A549 (cell line): ENCODE results near the gene ZMIZ2. TPM values are rescaled to one million over a fixed set of nuclear protein-coding genes. Genes with fewer than 3 reads are reported as not detected.

Experiments
- ATAC-seq, 2 experiments: fragments of 200-7000 bp in 1 of 2; fragments of >200 bp in 1 of 2; cut with Nextera tagmentation in 1 of 2; cut with Tn5 transposase in 1 of 2; 3 replicates each; pipeline versions ENCODE4 v1.8.0 to v1.9.1; 2018 to 2020; ENCODE audit warnings: mild to moderate bottlenecking in 1 of 2, moderate library complexity in 1 of 2
- CTCF ChIA-PET: fragments of 300-600 bp; sonication (Branson Sonifier 250); formaldehyde crosslinking; extraction: SDS; loops from one replicate; lab custom pipeline; 2021; ENCODE audit warnings: antibody characterized with exemption, inconsistent platforms; lab: Yijun Ruan, JAX
- POLR2A ChIA-PET: fragments of 350-600 bp; formaldehyde crosslinking; extraction: SDS; loops from one replicate; lab custom pipeline; 2021; ENCODE audit warnings: antibody characterized with exemption, inconsistent platforms; lab: Yijun Ruan, JAX
- DNase-seq, 2 experiments: peaks; one replicate each; pipeline versions ENCODE4 v3.0.0 to v3.0.0-alpha.2; 2011 to 2016; ENCODE audit warnings: low read depth in 1 of 2, low spot score in 1 of 2
- FAIRE-seq: peaks from 2 replicates; lab custom pipeline; 2011; peaks lifted over from hg19 to GRCh38; lab: Jason Lieb, UNC
- H3K27ac ChIP-seq, 2 experiments: fragments of >200 bp; sonication (Bioruptor Twin); formaldehyde crosslinking; 3 replicates each; pipeline ENCODE4 v1.5.1; 2016 to 2017
- H3K4me1 ChIP-seq: fragments of >200 bp; sonication (Bioruptor Twin); formaldehyde crosslinking; 3 replicates; pipeline ENCODE4 v1.6.1; 2016
- H3K4me2 ChIP-seq: fragments of >200 bp; sonication (Bioruptor Twin); formaldehyde crosslinking; 3 replicates; pipeline ENCODE4 v1.6.1; 2016
- H3K4me3 ChIP-seq: fragments of >200 bp; sonication (Bioruptor Twin); formaldehyde crosslinking; 3 replicates; pipeline ENCODE4 v1.5.1; 2016
- H3K9me3 ChIP-seq: fragments of >200 bp; sonication (Bioruptor Twin); formaldehyde crosslinking; 3 replicates; pipeline ENCODE4 v1.6.1; 2016
- ATOH8 ChIP-seq: fragments of 250-450 bp; sonication (Bioruptor Pico); IDR thresholded peaks from 2 replicates; pipeline ENCODE4 v1.5.0; 2020; ENCODE audit warnings: low read depth, mild to moderate bottlenecking, moderate library complexity
- BCL3 ChIP-seq: fragments of >200 bp; sonication (Bioruptor Twin); formaldehyde crosslinking; IDR thresholded peaks from 3 replicates; pipeline ENCODE4 v1.6.1; 2016
- CBX2 ChIP-seq: fragments of 200-600 bp; sonication (generic); IDR thresholded peaks from 2 replicates; pipeline ENCODE4 v1.6.1; 2016; ENCODE audit warnings: low read depth, mild to moderate bottlenecking, borderline replicate concordance
- CHD4 ChIP-seq: fragments of 200-600 bp; sonication (generic); IDR thresholded peaks from 2 replicates; pipeline ENCODE4 v1.6.1; 2016; ENCODE audit warnings: antibody characterized with exemption, mild to moderate bottlenecking, borderline replicate concordance
- E2F6 ChIP-seq: IDR thresholded peaks from 2 replicates; pipeline ENCODE4 v1.6.1; 2012; ENCODE audit warnings: low read depth, borderline replicate concordance
- EP300 ChIP-seq, 2 experiments: fragments of >200 bp; sonication (Bioruptor Twin); formaldehyde crosslinking; IDR thresholded peaks; 2 replicates in 1 of 2; 3 replicates in 1 of 2; pipeline ENCODE4 v1.6.1; 2016 to 2017
- ESRRA ChIP-seq: fragments of 150-350 bp; IDR thresholded peaks from 2 replicates; pipeline ENCODE4 v1.6.1; 2014; ENCODE audit warnings: mild to moderate bottlenecking, low read length, borderline replicate concordance
- FOXS1 ChIP-seq: fragments of 250-450 bp; sonication (Bioruptor Pico); IDR thresholded peaks from 2 replicates; pipeline ENCODE4 v1.5.0; 2020; ENCODE audit warnings: mild to moderate bottlenecking, moderate library complexity
- GATA3 ChIP-seq: IDR thresholded peaks from 2 replicates; pipeline ENCODE4 v1.6.1; 2012; ENCODE audit warnings: borderline replicate concordance
- HES2 ChIP-seq: fragments of >200 bp; sonication (Bioruptor Twin); formaldehyde crosslinking; IDR thresholded peaks from 2 replicates; pipeline ENCODE4 v1.6.1; 2016
- JUNB ChIP-seq: fragments of >200 bp; sonication (Bioruptor Twin); formaldehyde crosslinking; IDR thresholded peaks from 2 replicates; pipeline ENCODE4 v1.6.1; 2016
- MAZ ChIP-seq: fragments of 150-350 bp; IDR thresholded peaks from 2 replicates; pipeline ENCODE4 v1.6.1; 2014; ENCODE audit warnings: antibody characterized with exemption, low read depth, low read length, borderline replicate concordance
- NR3C1 ChIP-seq: fragments of >200 bp; sonication (Bioruptor Twin); formaldehyde crosslinking; IDR thresholded peaks from 3 replicates; pipeline ENCODE4 v1.6.1; 2017
- REST ChIP-seq: fragments of 200-600 bp; sonication (generic); IDR thresholded peaks from 2 replicates; pipeline ENCODE4 v1.6.1; 2016; ENCODE audit warnings: antibody characterized with exemption, mild to moderate bottlenecking, moderate library complexity
- USF2 ChIP-seq: fragments of 450-650 bp; IDR thresholded peaks from 2 replicates; pipeline ENCODE4 v1.6.1; 2014; ENCODE audit warnings: antibody characterized with exemption
- ZC3H11A ChIP-seq: fragments of 450-650 bp; IDR thresholded peaks from 2 replicates; pipeline ENCODE4 v1.6.1; 2014; ENCODE audit warnings: antibody characterized with exemption, mild to moderate bottlenecking
- ZNF302 ChIP-seq: fragments of 250-450 bp; sonication (Bioruptor Pico); IDR thresholded peaks from 2 replicates; pipeline ENCODE4 v1.9.0; 2021; ENCODE audit warnings: inconsistent platforms, mild to moderate bottlenecking, moderate library complexity
- WGBS: methylation state at CpG from one replicate; pipeline ENCODE4 v1.1.6; 2017; ENCODE audit errors: missing lambda C conversion rate; 5-methylcytosine and 5-hydroxymethylcytosine counted together
- polyA plus RNA-seq, 4 experiments: library from polyadenylated mRNA; depleted of rRNA in 3 of 4; stranded (reverse); fragments of >200 nt; fragmentation: RNase III in 1 of 4; extraction: RNeasy Plus Mini Kit Qiagen cat#74134 plus additional on column Dnase treatment in 1 of 4; gene quantifications; 2 replicates in 3 of 4; 3 replicates in 1 of 4; pipeline ENCODE4 v1.2.3, GENCODE V29; 2011 to 2017

ZMIZ2 gene
- polyA plus RNA-seq, 2 of the 4 experiments (the other 2 are of a cell fraction): 4.3 to 21.7 TPM

GRCh38 chr7:44709011-44709915 is 39.4 kb upstream of the ZMIZ2 start:
- ATAC-seq: no peak
- 95% methylated on average over 18 of the region's 19 CpGs for WGBS
- no peak for FAIRE-seq
- Histone ChIP-seq H3K4me3 (no peak overlapping the region), H3K4me1 (no peaks in the 10 kb centered on the region), H3K4me2 (no peak overlapping the region), H3K27ac (no peak overlapping the region), H3K9me3 (no peaks in the 10 kb centered on the region)
- ChIA-PET POLR2A (no interaction called here), CTCF (interaction anchor here (0.5 to 0.6 kb wide), 2 partner anchors 9 to 788 kb away, joined by 3 read pairs; no protein-coding TSS in a partner anchor)
- TF ChIP-seq FOXS1 (CRISPR knock-in tag) (no peak), CHD4 (no peak), ZNF302 (CRISPR knock-in tag) (no peak), ZC3H11A (no peak), EP300 (IDR thresholded peaks at IDR 0.05) (no peak), ESRRA (no peak), MAZ (no peak), HES2 (no peak), USF2 (no peak), JUNB (no peak), CBX2 (no peak), ATOH8 (CRISPR knock-in tag) (no peak), GATA3 (no peak)
- DNase-seq: no peak

GRCh38 chr7:44709945-44710596 is 38.6 kb upstream of the ZMIZ2 start:
- ATAC-seq: no peak
- no peak for DNase-seq
- no peak for FAIRE-seq
- Histone ChIP-seq H3K4me1 (no peaks in the 10 kb centered on the region), H3K4me3 (no peak overlapping the region), H3K27ac (no peak overlapping the region), H3K4me2 (no peak overlapping the region), H3K9me3 (no peaks in the 10 kb centered on the region)
- ChIA-PET POLR2A (no interaction called here), CTCF (interaction anchor here (0.6 kb wide), 1 partner anchor 8 kb away, joined by 3 read pairs; no protein-coding TSS in a partner anchor)
- TF ChIP-seq GATA3 (no peak), E2F6 (no peak), NR3C1 (no peak), ZNF302 (CRISPR knock-in tag) (no peak), REST (no peak), BCL3 (no peak)
- WGBS: 90% methylated on average over 10 of the region's 10 CpGs
